ENCODE data around the gene GPR151.
A peak's percentile ranks its signal among the peaks of the same experiment; 100 is the strongest.

GPR151 gene

GRCh38 chr5:146520731-146521130, 4.7 kb upstream of the GPR151 start (continued):
- TF ChIP-seq ZNF785 (tag by site-specific recombination; IDR thresholded peaks at IDR 0.05): no peak
- TF ChIP-seq ZNF19 (tag by site-specific recombination; IDR thresholded peaks at IDR 0.05; ENCODE audit: low read depth): no peak
- no peak for TF ChIP-seq ZNF24 (tag by site-specific recombination; IDR thresholded peaks at IDR 0.05)

GRCh38 chr5:146519554-146519953, 3.6 kb upstream of the GPR151 start:
- ChIA-PET CTCF (no interaction called here), POLR2A (no interaction called here)
- TF ChIP-seq ZNF626 (tag by site-specific recombination; IDR thresholded peaks at IDR 0.05) (no peak), PRDM2 (tag by site-specific recombination; IDR thresholded peaks at IDR 0.05; ENCODE audit: borderline replicate concordance) (no peak), ZBTB21 (tag by site-specific recombination; IDR thresholded peaks at IDR 0.05) (no peak), ZNF514 (tag by site-specific recombination; IDR thresholded peaks at IDR 0.05) (no peak), ZSCAN16 (tag by site-specific recombination; IDR thresholded peaks at IDR 0.05) (no peak), SCRT1 (tag by site-specific recombination; IDR thresholded peaks at IDR 0.05; ENCODE audit: borderline replicate concordance) (no peak), SP3 (tag by site-specific recombination; IDR thresholded peaks at IDR 0.05) (no peak), OVOL3 (tag by site-specific recombination; IDR thresholded peaks at IDR 0.05) (no peak), HOXC10 (CRISPR knock-in tag; IDR thresholded peaks at IDR 0.05) (no peak), BCL6B (tag by site-specific recombination; IDR thresholded peaks at IDR 0.05) (no peak)

GRCh38 chr5:146515473-146516150, 378 bp downstream of the GPR151 start:
- ChIA-PET POLR2A (no interaction called here), CTCF (interaction anchor here (1.0 to 1.8 kb wide), 4 partner anchors 11 to 48 kb away, joined by 3 to 6 read pairs (median 4); no protein-coding TSS in a partner anchor)
- no peak for TF ChIP-seq KLF8 (tag by site-specific recombination; IDR thresholded peaks at IDR 0.05)
- 0 out of 2 replicates have a peak, but pooled peaks have one; percentile 18 for TF ChIP-seq ZBTB17 (tag by site-specific recombination; IDR thresholded peaks at IDR 0.05)
- Histone ChIP-seq H3K4me1 (ENCODE audit: control insufficient read depth, insufficient read depth, low read length) (no peaks in the 10 kb centered on the region), H3K27ac (ENCODE audit: extremely low read depth, low read depth, low read length) (no peak overlapping the region), H3K4me3 (ENCODE audit: low read depth, low read length) (no peak overlapping the region), H3K36me3 (ENCODE audit: control insufficient read depth in 2 of 2, insufficient read depth in 1 of 2, low read length in 2 of 2) (peaks cover 17 to 26% of the 10 kb centered on the region in 2 experiments), H3K9me3 (ENCODE audit: control insufficient read depth, insufficient read depth, low read depth, low read length) (no peaks in the 10 kb centered on the region)

More at GRCh38 chr5:146519554-146519953, 3.6 kb upstream of the GPR151 start:
- H3K36me3 ChIP-seq (ENCODE audit: control insufficient read depth in 2 of 2, insufficient read depth in 1 of 2, low read length in 2 of 2): peaks cover 0 to 6% of the 10 kb centered on the region in 2 experiments; a peak in 1 of 3 replicates
- no peaks in the 10 kb centered on the region for H3K4me1 ChIP-seq (ENCODE audit: control insufficient read depth, insufficient read depth, low read length)
- H3K9me3 ChIP-seq (ENCODE audit: control insufficient read depth, insufficient read depth, low read depth, low read length): no peaks in the 10 kb centered on the region
- no peak overlapping the region for H3K27ac ChIP-seq (ENCODE audit: extremely low read depth, low read depth, low read length)
- H3K4me3 ChIP-seq (ENCODE audit: low read depth, low read length): no peak overlapping the region
